ENCODE data around the gene PPFIA4.
A peak's percentile ranks its signal among the peaks of the same experiment; 100 is the strongest.

Gene PPFIA4

GRCh38 chr1:203081465-203082230 is 55.4 kb downstream of the PPFIA4 start:
- DNase-seq (ENCODE audit: low read depth in 4 of 4, low spot score in 1 of 4) = no peak

GRCh38 chr1:203082231-203082505 is 55.9 kb downstream of the PPFIA4 start:
- DNase-seq (ENCODE audit: low read depth in 4 of 4, low spot score in 1 of 4) = no peak

- DNase-seq (ENCODE audit: low read depth in 4 of 4, low spot score in 1 of 4) = no peak
Observed at GRCh38 chr1:203082571-203083462, 56.5 kb downstream of the PPFIA4 start.

GRCh38 chr1:203083463-203083921 is 57.2 kb downstream of the PPFIA4 start:
- no peak for DNase-seq (ENCODE audit: low read depth in 4 of 4, low spot score in 1 of 4)

GRCh38 chr1:203084588-203085527 is 58.6 kb downstream of the PPFIA4 start:
- DNase-seq (ENCODE audit: low read depth in 4 of 4, low spot score in 1 of 4) = peak in 1 of 4 experiments; percentile 18

GRCh38 chr1:203085528-203086406 is 59.5 kb downstream of the PPFIA4 start, which contains the start of gene MYOG:
Gene MYOG (minus strand): TSS chr1:203086012. CDS start chr1:203085961, 51 bp downstream.
- no peak for DNase-seq (ENCODE audit: low read depth in 4 of 4, low spot score in 1 of 4)

- no peak for DNase-seq (ENCODE audit: low read depth in 4 of 4, low spot score in 1 of 4)
Observed at GRCh38 chr1:203086992-203087763, 60.9 kb downstream of the PPFIA4 start.

GRCh38 chr1:203088441-203088840 is 62.1 kb downstream of the PPFIA4 start:
- no peak for DNase-seq (ENCODE audit: low read depth in 4 of 4, low spot score in 1 of 4)

- no peak for DNase-seq (ENCODE audit: low read depth in 4 of 4, low spot score in 1 of 4)
Observed at GRCh38 chr1:203089001-203089650, 62.8 kb downstream of the PPFIA4 start.

GRCh38 chr1:203089651-203090045 is 63.4 kb downstream of the PPFIA4 start:
- no peak for DNase-seq (ENCODE audit: low read depth in 4 of 4, low spot score in 1 of 4)

GRCh38 chr1:203090421-203091198 is 64.3 kb downstream of the PPFIA4 start:
- DNase-seq (ENCODE audit: low read depth in 4 of 4, low spot score in 1 of 4) = no peak

- DNase-seq (ENCODE audit: low read depth in 4 of 4, low spot score in 1 of 4) = no peak
Observed at GRCh38 chr1:203091199-203091477, 64.8 kb downstream of the PPFIA4 start.

GRCh38 chr1:203091761-203092330 is 65.6 kb downstream of the PPFIA4 start:
- no peak for DNase-seq (ENCODE audit: low read depth in 4 of 4, low spot score in 1 of 4)

- no peak for DNase-seq (ENCODE audit: low read depth in 4 of 4, low spot score in 1 of 4)
Observed at GRCh38 chr1:203093754-203094410, 67.6 kb downstream of the PPFIA4 start.

GRCh38 chr1:203095061-203095690 is 68.9 kb downstream of the PPFIA4 start:
- no peak for DNase-seq (ENCODE audit: low read depth in 4 of 4, low spot score in 1 of 4)

GRCh38 chr1:203096566-203096965 is 70.3 kb downstream of the PPFIA4 start:
- no peak for DNase-seq (ENCODE audit: low read depth in 4 of 4, low spot score in 1 of 4)

GRCh38 chr1:203097001-203097400 is 70.7 kb downstream of the PPFIA4 start:
- no peak for DNase-seq (ENCODE audit: low read depth in 4 of 4, low spot score in 1 of 4)

All from stimulated activated CD4-positive, alpha-beta T cell treated with anti-CD3 and anti-CD28 coated beads, Interleukin-1b, Interleukin-23, amount 100 ng/mL, for 24 hours (primary cell).